Activated CD8-positive, alpha-beta T cell treated with anti-CD3 and anti-CD28 coated beads, Interleukin-2, amount 10 ng/mL, durations not matched to agents 7 days and 5 days (primary cell): Measurements from ENCODE around the gene TRAF2. TPM values are rescaled to one million over a fixed set of nuclear protein-coding genes. Genes with fewer than 3 reads are reported as not detected.
"Not testable (repeated sequence)": the region's sequence is repeated elsewhere in the genome, so short reads cannot be mapped to it uniquely, and the experiment has no call there.

Experiments
- ATAC-seq: fragments of 150-1000 bp; cut with Tn5 transposase; one replicate; pipeline ENCODE4 v1.10.0; 2021; ENCODE audit warnings: moderate library complexity
- CTCF ChIA-PET: fragments of 350-600 bp; sonication (Branson Sonifier 250); formaldehyde crosslinking; loops from one replicate; lab custom pipeline; 2021; ENCODE audit warnings: antibody characterized with exemption; lab: Charles Lee
- POLR2A ChIA-PET: fragments of 350-600 bp; sonication (Branson Sonifier 250); formaldehyde crosslinking; loops from one replicate; lab custom pipeline; 2021; ENCODE audit warnings: antibody characterized with exemption; lab: Charles Lee
- DNase-seq: peaks from one replicate; pipeline ENCODE4 v3.0.0-alpha.2; 2020
- H3K27ac Mint-ChIP-seq: one replicate; pipeline ENCODE4 v1.8.0; 2021; ENCODE audit warnings: mild to moderate bottlenecking, mixed read lengths
- H3K27me3 Mint-ChIP-seq: one replicate; pipeline ENCODE4 v1.8.0; 2021; ENCODE audit warnings: low read depth, mixed read lengths
- H3K36me3 Mint-ChIP-seq: one replicate; pipeline ENCODE4 v1.8.0; 2021; ENCODE audit warnings: low read depth, mixed read lengths
- H3K4me1 Mint-ChIP-seq: one replicate; pipeline ENCODE4 v1.8.0; 2021; ENCODE audit warnings: low read depth, mixed read lengths
- H3K4me3 Mint-ChIP-seq: one replicate; pipeline ENCODE4 v1.8.0; 2021; ENCODE audit warnings: mild to moderate bottlenecking, mixed read lengths
- H3K9me3 Mint-ChIP-seq: one replicate; pipeline ENCODE4 v1.8.0; 2022; ENCODE audit warnings: mixed read lengths; ENCODE audit not compliant: insufficient read depth
- total RNA-seq, 2 experiments: library from RNA; stranded (reverse); gene quantifications; one replicate each; pipeline ENCODE4 v1.2.3, GENCODE V29; 2021

Gene TRAF2
- 10 to 100 TPM; 48.5 to 57.2 TPM for total RNA-seq

- DNase-seq = peak; percentile 98
- ATAC-seq = peak; percentile 93
- H3K27me3 Mint-ChIP-seq = no peaks in the 10 kb centered on the region
- H3K4me3 Mint-ChIP-seq = peak within 1 kb of the TSS; percentile 98
- H3K36me3 Mint-ChIP-seq = peaks cover 27% of the 10 kb centered on the region
- H3K4me1 Mint-ChIP-seq = peaks cover 51% of the 10 kb centered on the region
- peak within 1 kb of the TSS; percentile 89 for H3K27ac Mint-ChIP-seq
- POLR2A ChIA-PET = interaction anchor here (0.6 to 3.4 kb wide), 7 partner anchors 9 to 355 kb away, joined by 3 to 28 read pairs (median 3); partner anchors contain the start of gene TUBB4B
- H3K9me3 Mint-ChIP-seq = no peaks in the 10 kb centered on the region
- CTCF ChIA-PET = interaction anchor here (0.7 to 1.7 kb wide), 7 partner anchors 15 to 158 kb away, joined by 3 to 8 read pairs (median 5); no protein-coding TSS in a partner anchor
Measured at GRCh38 chr9:136885950-136886578, at the start of gene TRAF2. Gene TRAF2 (plus strand): TSS chr9:136886516. CDS start chr9:136898741, 12,225 bp downstream.

- Mint-ChIP-seq H3K9me3 (no peaks in the 10 kb centered on the region), H3K27ac (no peak overlapping the region), H3K4me1 (peaks cover 5% of the 10 kb centered on the region), H3K36me3 (peaks cover 12% of the 10 kb centered on the region), H3K4me3 (no peak overlapping the region), H3K27me3 (no peaks in the 10 kb centered on the region)
- POLR2A ChIA-PET = no interaction called here
- DNase-seq = no peak
- ATAC-seq = no peak
- CTCF ChIA-PET = no interaction called here
Measured at GRCh38 chr9:136837146-136837855, 49.0 kb upstream of the TRAF2 start.

- ATAC-seq, H3K9me3 Mint-ChIP-seq, DNase-seq, H3K4me3 Mint-ChIP-seq, H3K4me1 Mint-ChIP-seq, CTCF ChIA-PET, H3K27ac Mint-ChIP-seq, POLR2A ChIA-PET, H3K27me3 Mint-ChIP-seq: not testable (repeated sequence)
- H3K36me3 Mint-ChIP-seq = peaks cover 10% of the 10 kb centered on the region
Measured at GRCh38 chr9:136837856-136838277, 48.4 kb upstream of the TRAF2 start.

DNA sequence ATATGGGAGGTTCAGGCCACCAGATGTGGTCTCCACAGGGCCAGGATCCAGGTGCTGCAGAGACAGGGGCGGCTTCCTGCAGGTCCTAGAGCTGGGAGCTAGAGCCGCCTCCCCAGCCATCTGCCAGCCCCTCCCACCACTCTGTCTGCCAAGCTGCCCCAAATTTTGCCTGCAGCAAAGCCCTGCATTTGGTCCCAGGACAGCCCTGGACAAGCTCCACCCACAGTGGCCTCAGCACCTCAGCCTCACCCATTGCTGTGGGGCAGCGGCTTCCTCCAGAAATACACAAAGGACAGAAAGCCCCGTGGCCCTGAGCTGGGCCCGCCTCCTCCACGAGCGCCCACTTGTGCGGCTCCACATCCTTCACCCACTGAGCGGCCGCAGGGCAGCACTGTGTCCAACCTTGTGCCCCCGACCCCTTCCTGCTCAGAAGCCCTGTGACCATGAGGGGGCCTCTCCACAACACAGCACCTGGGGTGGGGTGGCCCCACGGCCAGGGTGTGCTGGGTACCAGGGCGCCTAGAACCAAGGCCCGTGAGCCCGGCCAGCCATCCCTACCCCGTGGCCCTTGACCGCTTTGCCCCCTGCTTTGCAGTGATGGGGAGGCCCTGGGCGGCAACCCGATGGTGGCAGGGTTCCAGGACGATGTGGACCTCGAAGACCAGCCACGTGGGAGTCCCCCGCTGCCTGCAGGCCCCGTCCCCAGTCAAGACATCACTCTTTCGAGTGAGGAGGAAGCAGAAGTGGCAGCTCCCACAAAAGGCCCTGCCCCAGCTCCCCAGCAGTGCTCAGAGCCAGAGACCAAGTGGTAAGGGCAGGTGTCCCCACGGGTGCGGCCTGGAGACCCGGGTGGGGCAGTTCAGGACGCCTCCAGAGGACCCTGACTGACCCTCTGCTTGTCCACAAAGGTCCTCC lies 47.7 kb upstream of the TRAF2 start:
- POLR2A ChIA-PET = no interaction called here
- H3K27ac Mint-ChIP-seq = no peak overlapping the region
- no peak for DNase-seq

DNA sequence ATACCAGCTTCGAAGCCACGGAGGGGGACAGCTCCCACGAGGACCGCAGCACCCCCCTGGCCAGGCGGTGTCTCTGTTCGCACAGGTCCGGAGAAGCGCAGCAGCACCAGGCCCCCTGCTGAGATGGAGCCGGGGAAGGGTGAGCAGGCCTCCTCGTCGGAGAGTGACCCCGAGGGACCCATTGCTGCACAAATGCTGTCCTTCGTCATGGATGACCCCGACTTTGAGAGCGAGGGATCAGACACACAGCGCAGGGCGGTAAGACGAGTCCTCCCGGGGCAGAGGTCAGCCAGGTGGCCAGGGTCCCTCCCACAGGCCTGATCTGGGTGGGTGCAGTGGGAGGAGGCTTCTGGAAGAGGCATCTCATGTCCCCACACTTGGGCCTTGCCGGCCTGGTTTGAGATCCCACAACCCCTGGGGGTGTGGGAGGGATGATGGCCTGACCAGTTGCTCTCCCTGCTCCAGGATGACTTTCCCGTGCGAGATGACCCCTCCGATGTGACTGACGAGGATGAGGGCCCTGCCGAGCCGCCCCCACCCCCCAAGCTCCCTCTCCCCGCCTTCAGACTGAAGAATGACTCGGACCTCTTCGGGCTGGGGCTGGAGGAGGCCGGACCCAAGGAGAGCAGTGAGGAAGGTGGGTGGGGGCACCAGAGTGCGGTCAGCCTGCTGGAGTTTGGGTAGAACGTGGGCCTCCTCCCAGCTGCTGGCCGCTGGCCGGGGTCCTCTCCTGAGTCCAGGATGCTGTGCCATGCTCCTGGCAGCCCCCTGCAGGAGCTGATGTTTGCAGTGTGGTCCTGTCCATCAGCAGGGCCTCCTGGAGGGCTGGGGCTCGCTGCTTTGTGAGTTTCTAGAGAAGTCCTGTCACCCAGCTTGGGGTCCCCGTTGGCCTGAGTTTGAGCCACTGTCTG lies 46.8 kb upstream of the TRAF2 start:
- H3K27ac Mint-ChIP-seq = no peak overlapping the region
- ChIA-PET POLR2A (no interaction called here), CTCF (no interaction called here)
- H3K4me1 Mint-ChIP-seq = peaks cover 13% of the 10 kb centered on the region
- no peaks in the 10 kb centered on the region for H3K27me3 Mint-ChIP-seq
- DNase-seq (no peak), ATAC-seq (no peak)
- peaks cover 8% of the 10 kb centered on the region for H3K36me3 Mint-ChIP-seq
- H3K9me3 Mint-ChIP-seq = no peaks in the 10 kb centered on the region
- no peak overlapping the region for H3K4me3 Mint-ChIP-seq

More for the DNA sequence above, 47.7 kb upstream of the TRAF2 start:
- ATAC-seq = no peak
- CTCF ChIA-PET = no interaction called here
- Mint-ChIP-seq H3K4me1 (peaks cover 11% of the 10 kb centered on the region), H3K4me3 (no peak overlapping the region), H3K36me3 (peaks cover 10% of the 10 kb centered on the region), H3K27me3 (no peaks in the 10 kb centered on the region), H3K9me3 (no peaks in the 10 kb centered on the region)

GRCh38 chr9:136840140-136840876 lies 46.0 kb upstream of the TRAF2 start:
- no peak for ATAC-seq
- H3K36me3 Mint-ChIP-seq = peaks cover 10% of the 10 kb centered on the region
- H3K27me3 Mint-ChIP-seq = no peaks in the 10 kb centered on the region
- ChIA-PET CTCF (no interaction called here), POLR2A (no interaction called here)
- no peak overlapping the region for H3K4me3 Mint-ChIP-seq
- no peak overlapping the region for H3K27ac Mint-ChIP-seq
- no peaks in the 10 kb centered on the region for H3K9me3 Mint-ChIP-seq
- DNase-seq = no peak
- peaks cover 13% of the 10 kb centered on the region for H3K4me1 Mint-ChIP-seq

- ATAC-seq (no peak), DNase-seq (no peak)
- Mint-ChIP-seq H3K4me3 (no peak overlapping the region), H3K36me3 (peaks cover 11% of the 10 kb centered on the region), H3K9me3 (no peaks in the 10 kb centered on the region), H3K27ac (peak overlapping the region; percentile 52), H3K4me1 (peaks cover 13% of the 10 kb centered on the region), H3K27me3 (no peaks in the 10 kb centered on the region)
- CTCF ChIA-PET = interaction anchor here (1.0 to 4.9 kb wide), 7 partner anchors 18 to 194 kb away, joined by 3 to 37 read pairs (median 6); partner anchors contain the start of genes ABCA2 and RABL6
- POLR2A ChIA-PET = no interaction called here
Measured at GRCh38 chr9:136840877-136841645, 45.3 kb upstream of the TRAF2 start.

DNA sequence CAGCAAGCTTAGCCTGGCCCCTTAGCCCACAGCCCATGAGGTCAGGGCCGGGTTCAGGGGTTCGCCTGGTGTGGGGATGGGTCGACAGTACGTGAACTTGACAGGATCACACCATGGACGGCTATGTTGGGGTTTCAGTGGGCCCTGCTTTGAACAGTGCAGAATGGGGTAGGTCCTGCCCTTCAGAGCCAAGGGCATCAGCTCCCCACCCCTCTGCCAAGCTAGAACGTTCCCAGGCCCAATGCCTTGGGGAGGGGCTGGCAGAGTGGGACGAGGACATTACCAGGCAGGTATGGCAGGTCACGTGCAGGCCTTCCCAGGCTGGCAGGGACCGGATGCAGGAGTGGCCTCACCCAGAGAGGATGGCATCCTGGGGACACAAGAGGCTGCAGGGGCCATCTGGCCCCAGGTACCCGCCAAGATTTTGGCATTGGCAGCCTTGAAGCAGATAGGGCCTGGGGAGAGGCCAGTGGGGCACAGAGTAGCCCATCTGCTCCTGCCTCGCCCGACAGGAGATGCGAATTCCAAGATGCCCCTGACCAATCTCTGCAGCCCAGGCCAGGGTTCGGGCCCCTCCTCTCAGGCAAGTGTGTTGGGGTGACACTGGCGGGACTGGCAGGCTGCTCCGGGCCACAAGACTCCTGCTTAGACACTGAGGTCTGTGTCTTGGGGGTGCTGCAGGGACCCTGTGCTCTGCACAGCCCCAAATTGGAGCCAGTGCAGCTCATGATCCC lies 44.5 kb upstream of the TRAF2 start:
- DNase-seq, ATAC-seq, H3K27me3 Mint-ChIP-seq, H3K9me3 Mint-ChIP-seq: not testable (repeated sequence)
- Mint-ChIP-seq H3K4me1 (peaks cover 16% of the 10 kb centered on the region), H3K27ac (peak overlapping the region; percentile 52), H3K36me3 (peaks cover 14% of the 10 kb centered on the region), H3K4me3 (peak overlapping the region; percentile 78)
- CTCF ChIA-PET = interaction anchor here (0.6 to 4.9 kb wide), 39 partner anchors 14 to 432 kb away, joined by 3 to 37 read pairs (median 4); partner anchors contain the start of genes ABCA2, C8G, CLIC3 and FBXW5
- POLR2A ChIA-PET = interaction anchor here (1.1 kb wide), 1 partner anchor 29 kb away, joined by 4 read pairs; no protein-coding TSS in a partner anchor

DNA sequence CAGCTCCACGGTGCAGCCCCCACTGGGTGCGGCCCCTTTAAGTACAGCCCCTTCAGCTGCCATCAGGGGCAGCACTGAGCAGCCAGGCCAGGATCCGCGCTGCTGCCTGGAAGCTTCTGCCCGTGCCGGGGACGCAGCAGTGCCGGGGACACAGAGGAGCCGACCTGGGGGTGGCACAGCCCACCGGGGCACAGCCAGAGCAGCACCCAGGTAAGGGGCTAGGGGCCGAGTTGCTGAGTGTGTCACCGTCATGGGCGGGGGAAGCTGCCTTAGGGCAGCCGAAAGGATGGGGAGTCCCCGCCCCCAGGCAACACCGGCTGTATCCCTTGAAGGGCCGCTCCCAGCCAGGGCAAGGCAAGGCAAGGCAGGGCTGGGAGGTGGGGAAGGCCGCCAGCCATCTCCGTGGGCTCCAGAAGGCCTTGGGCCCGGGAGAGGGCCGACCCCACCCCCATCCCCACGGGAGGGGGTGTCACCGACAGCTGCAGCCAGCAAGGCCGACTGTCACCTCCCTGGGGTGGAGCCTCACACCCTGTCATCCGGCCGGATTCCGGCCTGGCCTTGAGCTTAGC lies 43.9 kb upstream of the TRAF2 start, which contains the start of gene AJM1:
Gene AJM1 (plus strand): TSS at position 99 of the 569 bp plus-strand sequence. CDS start 1,937 bp downstream, outside the sequence.
- POLR2A ChIA-PET = interaction anchor here (0.7 to 1.1 kb wide), 2 partner anchors 25 to 30 kb away, joined by 3 to 4 read pairs; no protein-coding TSS in a partner anchor

More for the DNA sequence above, 43.9 kb upstream of the TRAF2 start, which contains the start of gene AJM1:
- H3K4me1 Mint-ChIP-seq = peaks cover 17% of the 10 kb centered on the region
- ATAC-seq (peak; percentile 90), DNase-seq (peak; percentile 87)
- H3K4me3 Mint-ChIP-seq = peak within 1 kb of the TSS; percentile 78
- peaks cover 14% of the 10 kb centered on the region for H3K36me3 Mint-ChIP-seq
- H3K27ac Mint-ChIP-seq = peak within 1 kb of the TSS; percentile 52
- H3K9me3 Mint-ChIP-seq, H3K27me3 Mint-ChIP-seq: not testable (repeated sequence)
- CTCF ChIA-PET = interaction anchor here (0.6 to 4.9 kb wide), 45 partner anchors 9 to 433 kb away, joined by 3 to 37 read pairs (median 4); partner anchors contain the start of genes ABCA2, C8G, CLIC3 and FBXW5
